SU-DHL-6 (cell line): ENCODE results near the gene HOOK2.

ENCODE experiments used
- EZH2phosphoT487 ChIP-seq: fragments of 200-600 bp; sonication (generic), shearing (Covaris generic); conservative IDR thresholded peaks from 2 replicates; pipeline ENCODE4 v1.6.1; 2018; ENCODE audit warnings: mild to moderate bottlenecking, antibody characterized with exemption, low read length, moderate library complexity, mixed read lengths
- TF ChIP-seq, protein P1 (sequence below): fragments of 200-600 bp; sonication (generic); IDR thresholded peaks from one replicate; pipeline ENCODE4 v1.5.1; 2017; ENCODE audit warnings: antibody characterized with exemption, mild to moderate bottlenecking, low read length, moderate library complexity; ENCODE audit not compliant: insufficient read depth, poor library complexity, severe bottlenecking

DNA sequence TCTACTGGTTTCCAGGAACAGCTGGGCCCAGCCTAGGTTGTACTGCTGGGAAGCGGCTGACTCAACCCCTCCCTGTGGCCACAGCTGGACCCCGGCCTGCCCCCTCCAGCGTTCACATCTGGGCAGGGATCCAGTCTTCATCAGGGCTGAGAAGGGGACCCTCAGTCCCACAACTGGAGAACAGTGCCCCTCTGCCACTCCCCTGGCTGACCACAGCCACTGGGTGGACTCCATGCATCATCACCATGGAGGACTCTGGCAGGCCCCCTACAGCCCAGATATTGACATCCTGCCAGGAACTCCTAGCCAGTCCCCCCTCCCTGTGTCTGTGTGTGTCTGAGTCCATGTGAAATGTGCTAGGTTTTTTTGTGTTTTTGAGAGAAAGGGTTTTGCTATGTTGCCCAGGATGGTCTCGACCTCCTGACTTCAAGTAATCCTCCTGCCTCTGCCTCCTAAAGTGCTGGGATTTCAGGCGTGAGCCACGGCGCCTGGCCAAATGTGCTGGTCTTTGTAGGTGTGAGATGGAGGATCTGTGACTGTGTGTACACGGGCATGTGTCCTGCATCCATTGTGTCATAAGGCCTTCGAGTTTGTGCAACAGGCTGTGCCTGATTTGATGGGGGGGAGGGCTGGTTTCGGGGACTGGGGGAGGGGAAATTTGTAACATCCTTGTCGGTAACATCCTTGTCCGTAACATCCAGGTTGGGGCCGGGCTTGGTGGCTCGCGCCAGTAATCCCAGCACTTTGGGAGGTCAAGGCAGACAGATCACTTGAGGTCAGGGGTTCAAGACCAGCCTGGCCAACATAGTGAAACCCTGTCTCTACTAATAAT is 4.0 kb upstream of the HOOK2 start:
- TF ChIP-seq, protein P1, sequence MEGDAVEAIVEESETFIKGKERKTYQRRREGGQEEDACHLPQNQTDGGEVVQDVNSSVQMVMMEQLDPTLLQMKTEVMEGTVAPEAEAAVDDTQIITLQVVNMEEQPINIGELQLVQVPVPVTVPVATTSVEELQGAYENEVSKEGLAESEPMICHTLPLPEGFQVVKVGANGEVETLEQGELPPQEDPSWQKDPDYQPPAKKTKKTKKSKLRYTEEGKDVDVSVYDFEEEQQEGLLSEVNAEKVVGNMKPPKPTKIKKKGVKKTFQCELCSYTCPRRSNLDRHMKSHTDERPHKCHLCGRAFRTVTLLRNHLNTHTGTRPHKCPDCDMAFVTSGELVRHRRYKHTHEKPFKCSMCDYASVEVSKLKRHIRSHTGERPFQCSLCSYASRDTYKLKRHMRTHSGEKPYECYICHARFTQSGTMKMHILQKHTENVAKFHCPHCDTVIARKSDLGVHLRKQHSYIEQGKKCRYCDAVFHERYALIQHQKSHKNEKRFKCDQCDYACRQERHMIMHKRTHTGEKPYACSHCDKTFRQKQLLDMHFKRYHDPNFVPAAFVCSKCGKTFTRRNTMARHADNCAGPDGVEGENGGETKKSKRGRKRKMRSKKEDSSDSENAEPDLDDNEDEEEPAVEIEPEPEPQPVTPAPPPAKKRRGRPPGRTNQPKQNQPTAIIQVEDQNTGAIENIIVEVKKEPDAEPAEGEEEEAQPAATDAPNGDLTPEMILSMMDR = no peak
- no peak for TF ChIP-seq EZH2phosphoT487
